Bronchial epithelial cell (primary cell): ENCODE results near the gene SAXO1. TPM values are rescaled to one million over a fixed set of nuclear protein-coding genes. Genes with fewer than 3 reads are reported as not detected.

Experiments used
- DNase-seq: peaks from one replicate; pipeline ENCODE4 v3.0.0-alpha.2; 2010; ENCODE audit warnings: low read depth
- FAIRE-seq: peaks from 2 replicates; lab custom pipeline; 2011; peaks lifted over from hg19 to GRCh38; lab: Jason Lieb, UNC
- H3K27me3 ChIP-seq: 2 replicates; pipeline ENCODE4 v1.5.1; 2011; ENCODE audit warnings: low read length; ENCODE audit not compliant: control insufficient read depth, insufficient read depth
- H3K36me3 ChIP-seq: 2 replicates; pipeline ENCODE4 v1.5.1; 2011; ENCODE audit warnings: low read length; ENCODE audit not compliant: control insufficient read depth, insufficient read depth
- H3K4me3 ChIP-seq: 2 replicates; pipeline ENCODE4 v1.5.1; 2011; ENCODE audit warnings: mild to moderate bottlenecking, low read depth, low read length, control low read depth
- CTCF ChIP-seq: IDR thresholded peaks from 2 replicates; pipeline ENCODE4 v1.5.1; 2011; ENCODE audit warnings: mild to moderate bottlenecking, moderate library complexity, low read length, control low read depth, inconsistent platforms; ENCODE audit not compliant: insufficient read depth, severe bottlenecking
- total RNA-seq: library from RNA; depleted of rRNA; stranded (reverse); fragments of >200 nt; gene quantifications from 2 replicates; pipeline ENCODE4 v1.2.1, GENCODE V29; 2014

Gene SAXO1
- total RNA-seq, 1 donor from 2014 or later = not detected

GRCh38 chr9:18989097-18989496 is 43.9 kb downstream of the SAXO1 start:
- no peak for FAIRE-seq
- no peak for DNase-seq
- Histone ChIP-seq H3K27me3 (no peaks in the 10 kb centered on the region), H3K4me3 (no peak overlapping the region), H3K36me3 (no peaks in the 10 kb centered on the region)
- TF ChIP-seq CTCF = no peak

- Histone ChIP-seq H3K4me3 (no peak overlapping the region), H3K27me3 (no peaks in the 10 kb centered on the region), H3K36me3 (no peaks in the 10 kb centered on the region)
- no peak for DNase-seq
- no peak for TF ChIP-seq CTCF
- FAIRE-seq = no peak
These were observed 45.0 kb downstream of the SAXO1 start for GRCh38 chr9:18988003-18988402.

- FAIRE-seq = no peak
- no peak for TF ChIP-seq CTCF
- no peaks in the 10 kb centered on the region for H3K36me3 ChIP-seq
- no peaks in the 10 kb centered on the region for H3K27me3 ChIP-seq
- no peak for DNase-seq
- H3K4me3 ChIP-seq = no peak overlapping the region
These were observed 47.0 kb downstream of the SAXO1 start for GRCh38 chr9:18985996-18986395.

GRCh38 chr9:18985464-18985951 is 47.5 kb downstream of the SAXO1 start:
- Histone ChIP-seq H3K4me3 (no peak overlapping the region), H3K27me3 (no peaks in the 10 kb centered on the region), H3K36me3 (no peaks in the 10 kb centered on the region)
- DNase-seq (no peak), FAIRE-seq (no peak)
- no peak for TF ChIP-seq CTCF

GRCh38 chr9:18982262-18982620 is 50.8 kb downstream of the SAXO1 start:
- Histone ChIP-seq H3K4me3 (no peak overlapping the region), H3K27me3 (no peaks in the 10 kb centered on the region), H3K36me3 (no peaks in the 10 kb centered on the region)
- TF ChIP-seq CTCF = no peak
- DNase-seq (peak; percentile 15), FAIRE-seq (no peak)

GRCh38 chr9:18981476-18982261 is 51.3 kb downstream of the SAXO1 start:
- FAIRE-seq (no peak), DNase-seq (no peak)
- TF ChIP-seq CTCF = no peak
- Histone ChIP-seq H3K27me3 (no peaks in the 10 kb centered on the region), H3K36me3 (no peaks in the 10 kb centered on the region), H3K4me3 (no peak overlapping the region)
